AG04450 (cell line): ENCODE results near the gene SIM2. TPM values are rescaled to one million over a fixed set of nuclear protein-coding genes. Genes with fewer than 3 reads are reported as not detected.
"Not testable (repeated sequence)": the region's sequence is repeated elsewhere in the genome, so short reads cannot be mapped to it uniquely, and the experiment has no call there.

Source experiments
- CTCF ChIA-PET: fragments of 300-600, 350-600 bp; formaldehyde crosslinking; extraction: SDS; loops from one replicate; lab custom pipeline; 2022; ENCODE audit warnings: antibody characterized with exemption, inconsistent platforms; lab: Charles Lee
- POLR2A ChIA-PET: fragments of 350-600 bp; formaldehyde crosslinking; extraction: SDS; loops from one replicate; lab custom pipeline; 2021; ENCODE audit warnings: antibody characterized with exemption, inconsistent platforms; lab: Yijun Ruan, JAX
- DNase-seq: peaks from one replicate; pipeline ENCODE4 v3.0.0-alpha.2; 2011; ENCODE audit warnings: low read depth, low spot score
- H3K27ac ChIP-seq: one replicate; pipeline ENCODE4 v1.5.1; 2012; ENCODE audit warnings: low read depth, low read length, control low read depth
- H3K27me3 ChIP-seq: one replicate; pipeline ENCODE4 v1.6.0; 2012; ENCODE audit warnings: low read length; ENCODE audit not compliant: control insufficient read depth, insufficient read depth
- H3K4me3 ChIP-seq: 2 replicates; pipeline ENCODE4 v1.5.1; 2011; ENCODE audit warnings: mild to moderate bottlenecking, low read depth, low read length, control low read depth
- H3K9me3 ChIP-seq: 2 replicates; pipeline ENCODE4 v1.5.1; 2012; ENCODE audit warnings: low read length; ENCODE audit not compliant: control insufficient read depth, insufficient read depth
- polyA plus RNA-seq: library from polyadenylated mRNA; depleted of rRNA; stranded (reverse); fragments of >200 nt; gene quantifications from 2 replicates; pipeline ENCODE4 v1.2.3, GENCODE V29; 2011
- TF ChIP-seq, protein P1 (sequence below): IDR thresholded peaks from 2 replicates; pipeline ENCODE4 v1.5.1; 2011; ENCODE audit warnings: low read depth, low read length, control low read depth, inconsistent platforms

The SIM2 gene
- polyA plus RNA-seq, 1 experiment, result 0.46 TPM

DNA sequence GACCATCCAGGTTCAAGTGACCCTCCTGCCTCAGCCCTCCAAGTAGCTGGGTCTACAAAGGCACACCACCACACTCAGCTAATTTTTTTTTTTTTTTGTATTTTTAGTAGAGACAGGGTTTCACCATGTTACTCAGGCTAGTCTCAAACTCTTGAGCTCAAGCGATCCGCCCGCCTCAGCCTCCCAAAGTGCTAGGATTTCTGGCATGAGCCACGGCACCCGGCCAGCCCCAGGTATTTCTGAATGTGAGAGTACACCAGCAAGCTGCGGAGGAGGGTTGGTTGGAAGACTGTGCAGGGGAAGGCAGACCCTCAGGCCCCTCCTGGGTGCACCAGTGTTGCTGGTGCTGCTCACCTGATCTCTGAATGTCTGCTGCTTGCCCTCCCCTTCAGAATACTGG, 33.1 kb upstream of the SIM2 start:
- Histone ChIP-seq H3K27me3 (peaks cover 36% of the 10 kb centered on the region), H3K27ac (no peak overlapping the region), H3K4me3 (no peak overlapping the region), H3K9me3 (no peaks in the 10 kb centered on the region)
- no peak for DNase-seq
- ChIA-PET CTCF (interaction anchor here (0.8 kb wide), 1 partner anchor 35 kb away, joined by 3 read pairs; no protein-coding TSS in a partner anchor), POLR2A (no interaction called here)
- TF ChIP-seq, protein P1, sequence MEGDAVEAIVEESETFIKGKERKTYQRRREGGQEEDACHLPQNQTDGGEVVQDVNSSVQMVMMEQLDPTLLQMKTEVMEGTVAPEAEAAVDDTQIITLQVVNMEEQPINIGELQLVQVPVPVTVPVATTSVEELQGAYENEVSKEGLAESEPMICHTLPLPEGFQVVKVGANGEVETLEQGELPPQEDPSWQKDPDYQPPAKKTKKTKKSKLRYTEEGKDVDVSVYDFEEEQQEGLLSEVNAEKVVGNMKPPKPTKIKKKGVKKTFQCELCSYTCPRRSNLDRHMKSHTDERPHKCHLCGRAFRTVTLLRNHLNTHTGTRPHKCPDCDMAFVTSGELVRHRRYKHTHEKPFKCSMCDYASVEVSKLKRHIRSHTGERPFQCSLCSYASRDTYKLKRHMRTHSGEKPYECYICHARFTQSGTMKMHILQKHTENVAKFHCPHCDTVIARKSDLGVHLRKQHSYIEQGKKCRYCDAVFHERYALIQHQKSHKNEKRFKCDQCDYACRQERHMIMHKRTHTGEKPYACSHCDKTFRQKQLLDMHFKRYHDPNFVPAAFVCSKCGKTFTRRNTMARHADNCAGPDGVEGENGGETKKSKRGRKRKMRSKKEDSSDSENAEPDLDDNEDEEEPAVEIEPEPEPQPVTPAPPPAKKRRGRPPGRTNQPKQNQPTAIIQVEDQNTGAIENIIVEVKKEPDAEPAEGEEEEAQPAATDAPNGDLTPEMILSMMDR, result no peak

- Histone ChIP-seq H3K27ac (no peak overlapping the region), H3K4me3 (no peak overlapping the region), H3K27me3 (peaks cover 38% of the 10 kb centered on the region), H3K9me3 (no peaks in the 10 kb centered on the region)
- CTCF ChIA-PET, result interaction anchor here (1.5 kb wide), 1 partner anchor 38 kb away, joined by 7 read pairs; no protein-coding TSS in a partner anchor
- DNase-seq, result no peak
- TF ChIP-seq, protein P1, result no peak
- POLR2A ChIA-PET, result no interaction called here
Measured at GRCh38 chr21:36668713-36669112, 30.2 kb upstream of the SIM2 start.

DNA sequence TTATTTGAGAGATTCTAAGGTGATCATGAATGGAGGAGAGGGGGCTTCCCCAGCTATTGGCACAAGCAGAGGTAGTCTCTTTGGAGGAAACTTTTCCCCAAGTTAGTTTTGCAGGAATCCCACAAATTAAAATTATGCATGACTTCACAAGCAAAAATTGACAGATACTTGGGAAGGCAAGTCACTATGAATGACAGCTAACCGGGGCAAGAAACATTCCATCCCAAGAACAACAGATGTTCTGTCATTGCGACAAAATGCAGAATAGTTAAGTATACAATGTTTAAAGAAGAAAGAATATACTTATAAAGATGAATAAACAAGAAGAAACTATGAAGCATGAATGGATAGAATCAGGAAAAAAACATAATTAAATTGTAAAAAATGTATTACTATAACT, 27.1 kb upstream of the SIM2 start:
- Histone ChIP-seq H3K9me3 (no peaks in the 10 kb centered on the region), H3K4me3 (no peak overlapping the region), H3K27me3 (peaks cover 46% of the 10 kb centered on the region), H3K27ac (no peak overlapping the region)
- no peak for DNase-seq
- CTCF ChIA-PET, result interaction anchor here (1.2 kb wide), 1 partner anchor 41 kb away, joined by 3 read pairs; no protein-coding TSS in a partner anchor
- POLR2A ChIA-PET, result no interaction called here
- TF ChIP-seq, protein P1, result no peak

DNA sequence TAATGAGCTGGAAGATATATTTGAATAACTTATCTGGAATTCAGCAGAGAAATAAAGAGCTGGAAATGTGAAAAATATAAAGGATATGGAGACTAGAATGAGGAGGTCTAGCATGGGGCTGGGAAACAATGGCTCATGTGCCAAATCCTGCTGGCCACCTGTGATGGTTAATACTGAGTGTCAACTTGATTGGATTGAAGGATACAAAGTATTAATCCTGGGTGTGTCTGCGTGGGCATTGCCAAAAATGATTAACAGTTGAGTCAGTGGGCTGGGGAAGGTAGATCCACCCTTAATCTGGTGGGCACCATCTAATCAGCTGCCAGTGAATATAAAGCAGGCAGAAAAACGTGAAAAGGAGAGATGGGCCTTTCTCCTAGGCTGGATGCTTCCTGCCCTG, 26.6 kb upstream of the SIM2 start:
- POLR2A ChIA-PET, DNase-seq, H3K9me3 ChIP-seq, H3K4me3 ChIP-seq, H3K27ac ChIP-seq: not testable (repeated sequence)
- CTCF ChIA-PET, result interaction anchor here (1.2 kb wide), 1 partner anchor 42 kb away, joined by 3 read pairs; no protein-coding TSS in a partner anchor
- peaks cover 46% of the 10 kb centered on the region for H3K27me3 ChIP-seq

GRCh38 chr21:36672737-36673136, 26.2 kb upstream of the SIM2 start:
- DNase-seq, result no peak
- Histone ChIP-seq H3K27ac (no peak overlapping the region), H3K27me3 (peaks cover 45% of the 10 kb centered on the region), H3K4me3 (no peak overlapping the region), H3K9me3 (no peaks in the 10 kb centered on the region)
- ChIA-PET POLR2A (no interaction called here), CTCF (interaction anchor here (0.7 to 1.2 kb wide), 2 partner anchors 42 to 75 kb away, joined by 3 to 5 read pairs; no protein-coding TSS in a partner anchor)
- TF ChIP-seq, protein P1, result no peak
